Hematopoietic multipotent progenitor cell (in vitro differentiated cells): ENCODE results near the gene GANC. TPM values are rescaled to one million over a fixed set of nuclear protein-coding genes. Genes with fewer than 3 reads are reported as not detected.
"Not testable (repeated sequence)": the region's sequence is repeated elsewhere in the genome, so short reads cannot be mapped to it uniquely, and the experiment has no call there.

ENCODE experiments used
- DNase-seq, 3 donors: peaks; one replicate each; pipeline ENCODE4 v3.0.0-alpha.2; 2011 to 2015; ENCODE audit warnings: low read depth in 2 of 3, low spot score in 2 of 3
- total RNA-seq: library from RNA; depleted of rRNA; stranded (reverse); fragments of >200 nt; gene quantifications from one replicate; pipeline ENCODE4 v1.2.3, GENCODE V29; 2012

The GANC gene
- total RNA-seq, result 24.2 TPM

- peak; percentile 87 to 99 (median 99) for DNase-seq
These were observed at the start of gene GANC, which contains the start of gene TMEM87A for GRCh38 chr15:42272939-42273899. TSS of gene GANC (plus strand) at chr15:42273201. CDS start at chr15:42274482, 1,281 bp downstream. TSS of gene TMEM87A (minus strand) at chr15:42273433. CDS start at chr15:42273398, 35 bp downstream.

- DNase-seq, result no peak
These were observed 46.4 kb upstream of the GANC start for GRCh38 chr15:42226648-42227047.

DNA sequence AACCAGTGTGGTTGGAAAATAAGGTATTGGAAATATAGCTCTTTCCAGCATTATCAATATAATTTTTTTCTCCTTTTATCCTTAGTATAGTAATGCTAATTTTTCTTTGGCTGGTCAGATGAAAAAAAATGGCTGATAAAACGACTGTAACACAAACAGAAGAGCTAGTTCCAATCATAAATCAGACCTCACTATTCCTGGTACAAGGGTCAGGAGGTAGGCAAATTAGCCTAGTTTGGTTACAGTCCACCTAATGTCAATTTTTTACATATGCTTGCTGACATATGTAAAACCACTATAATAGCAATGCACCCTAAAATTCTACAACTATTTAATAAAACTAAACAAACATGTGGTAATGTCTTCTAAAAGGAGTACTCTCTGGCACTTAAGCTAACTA is 45.0 kb upstream of the GANC start:
- no peak for DNase-seq

- not testable (repeated sequence) for DNase-seq
These were observed 44.0 kb upstream of the GANC start for GRCh38 chr15:42228981-42229380.

DNA sequence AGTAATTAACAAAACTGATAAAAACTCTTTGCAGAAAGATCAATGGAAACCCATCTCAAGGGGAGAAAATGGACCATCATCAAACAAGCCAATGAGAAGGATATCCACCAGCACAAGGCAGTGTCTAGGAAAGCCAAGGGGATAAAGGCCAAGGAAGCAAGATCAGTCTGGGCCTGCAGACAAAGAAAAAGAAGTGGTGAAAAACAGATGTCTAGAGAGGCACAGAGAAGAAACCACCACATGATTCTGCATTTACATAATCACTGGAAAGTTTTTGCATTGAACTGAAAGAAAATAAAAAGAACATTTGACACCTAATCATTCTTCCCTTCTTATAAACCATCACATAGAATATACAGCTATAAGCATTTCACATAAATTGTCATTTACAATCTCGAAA is 41.9 kb upstream of the GANC start:
- no peak for DNase-seq

DNA sequence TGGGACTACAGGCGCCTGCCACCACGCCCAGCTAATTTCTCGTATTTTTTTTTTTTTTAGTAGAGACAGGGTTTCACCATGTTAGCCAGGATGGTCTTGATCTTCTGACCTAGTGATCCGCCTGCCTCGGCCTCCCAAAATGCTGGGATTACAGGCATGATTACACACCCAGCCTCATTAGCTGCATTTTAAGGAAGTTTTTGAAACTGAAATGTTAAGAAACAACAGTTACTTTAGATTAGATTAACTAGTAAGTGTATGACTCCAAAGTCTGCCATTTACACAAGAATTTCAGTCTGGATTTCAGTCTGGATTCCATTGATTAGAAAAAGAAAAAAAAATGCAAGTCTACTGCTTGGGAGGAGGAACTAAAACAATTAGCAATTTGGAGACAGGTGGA is 40.4 kb upstream of the GANC start:
- no peak for DNase-seq

DNA sequence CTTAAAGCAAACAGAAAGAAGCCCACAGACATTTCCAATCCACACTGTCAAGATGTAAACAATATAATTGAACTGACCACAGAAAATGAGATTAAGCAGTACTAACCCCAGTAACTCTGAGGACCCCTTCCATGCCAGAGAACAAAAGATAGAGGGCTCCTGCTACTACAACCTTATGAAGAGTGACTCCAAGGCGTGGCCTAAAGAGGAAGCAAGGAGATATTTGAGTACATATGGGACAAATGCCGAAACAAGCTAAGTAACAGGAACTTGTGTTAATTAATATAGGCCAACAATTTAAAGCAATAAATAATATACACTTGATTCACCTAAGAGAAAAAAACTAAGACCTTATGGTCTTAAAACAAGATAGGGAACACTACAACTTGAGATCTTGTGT is 39.9 kb upstream of the GANC start:
- DNase-seq, result no peak

DNA sequence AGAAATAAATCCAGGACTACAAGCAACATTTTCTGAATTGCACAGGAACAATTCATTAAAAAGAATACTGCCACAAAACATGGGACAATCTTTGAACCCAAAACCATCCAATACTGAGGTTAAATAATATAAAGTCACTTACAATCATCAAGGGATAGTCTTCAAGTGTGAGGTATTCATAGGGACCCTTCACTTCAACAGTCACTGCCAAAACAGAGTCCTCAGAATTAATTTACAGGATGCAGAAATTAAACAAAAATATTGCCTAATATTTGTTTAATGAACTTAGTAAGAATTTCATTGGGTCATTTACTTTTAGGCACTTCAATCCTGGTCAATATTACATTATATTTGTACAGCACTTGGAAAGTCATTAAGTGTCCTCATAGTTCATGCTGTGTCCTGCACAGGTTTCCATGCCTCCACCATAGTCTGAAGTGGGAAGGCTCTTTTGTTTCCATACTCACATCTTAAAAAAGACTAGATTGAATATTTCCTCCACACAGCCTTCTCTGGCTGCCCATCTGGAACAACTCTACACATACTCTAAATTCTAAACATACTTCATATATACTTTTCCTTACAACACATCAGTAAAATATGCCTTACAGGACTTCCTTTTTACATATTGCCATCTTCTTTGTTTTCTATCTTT is 33.3 kb upstream of the GANC start:
- DNase-seq, result no peak

DNA sequence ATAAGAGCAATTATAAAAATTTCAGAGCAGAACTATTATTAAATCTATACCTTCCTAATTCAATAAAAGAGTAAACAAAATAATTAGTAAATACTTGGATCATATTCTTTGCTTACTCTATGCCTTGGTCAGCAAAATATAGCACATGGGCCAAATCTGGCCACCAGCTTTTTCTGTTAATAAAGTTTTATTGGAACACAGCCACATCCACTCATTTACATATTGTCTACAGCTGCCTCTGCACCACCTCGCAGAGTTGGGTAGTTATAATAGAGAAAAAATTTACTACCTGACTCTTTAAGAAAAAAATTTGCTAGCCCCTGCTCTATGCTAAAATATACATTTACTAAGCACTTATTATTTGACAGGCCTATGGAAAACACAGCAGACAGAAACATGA is 32.2 kb upstream of the GANC start:
- DNase-seq, result no peak

DNA sequence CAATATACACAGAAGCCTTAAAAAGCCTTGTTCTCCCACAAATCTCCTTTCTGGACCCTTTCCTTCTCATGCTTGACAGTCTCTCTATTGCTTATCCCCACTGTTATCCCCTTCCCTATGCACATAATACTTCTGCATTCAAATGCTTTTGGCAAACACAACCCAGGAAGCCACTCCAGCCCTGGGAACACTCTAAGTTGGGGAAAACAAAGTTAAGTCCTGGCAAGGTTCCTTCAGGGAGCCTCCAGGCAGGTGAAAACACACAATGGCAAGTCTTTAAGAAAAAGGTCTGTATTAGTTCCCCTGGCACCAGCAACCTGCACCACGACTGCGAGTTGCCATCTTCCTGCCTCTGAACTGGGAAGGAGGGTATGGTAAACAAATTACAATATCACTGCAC is 19.7 kb upstream of the GANC start:
- DNase-seq, result no peak

DNA sequence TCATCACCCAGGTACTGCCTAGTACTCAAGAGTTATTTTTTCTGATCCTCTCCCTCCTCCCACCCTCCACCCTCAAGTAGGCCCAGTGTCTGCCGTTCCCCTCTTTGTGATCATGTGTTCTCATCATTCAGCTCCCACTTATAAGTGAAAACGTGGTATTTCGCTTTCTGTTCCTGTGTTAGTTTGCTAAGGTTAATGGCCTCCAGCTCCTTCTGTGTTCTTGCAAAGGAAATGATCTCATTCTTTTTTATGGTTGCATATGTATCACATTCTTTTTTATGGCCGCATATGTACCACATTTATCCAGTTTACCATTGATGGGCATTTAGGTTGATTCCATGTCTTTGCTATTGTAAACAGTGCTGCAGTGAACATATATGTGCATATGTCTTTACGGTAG is 8.2 kb upstream of the GANC start:
- no peak for DNase-seq

GRCh38 chr15:42267286-42267685 is 5.7 kb upstream of the GANC start:
- no peak for DNase-seq

DNA sequence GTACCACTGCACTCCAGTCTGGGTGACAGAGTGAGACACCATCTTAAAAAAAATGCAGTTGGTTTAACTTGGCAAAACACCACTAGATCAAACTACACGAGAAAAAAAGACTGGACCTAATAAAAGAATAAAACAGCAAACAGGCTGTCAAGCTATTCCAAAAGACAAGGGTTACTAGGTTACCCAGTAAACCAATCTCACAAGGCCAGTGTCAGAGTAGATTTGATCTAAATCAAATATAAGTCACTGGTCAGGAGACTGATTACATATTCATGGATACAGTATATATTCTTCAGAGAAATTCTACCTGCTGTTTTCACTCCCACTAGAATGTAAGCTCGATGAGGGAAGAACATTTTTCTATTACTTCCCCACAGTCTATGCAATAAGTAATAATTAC is 2.5 kb upstream of the GANC start:
- no peak for DNase-seq

DNA sequence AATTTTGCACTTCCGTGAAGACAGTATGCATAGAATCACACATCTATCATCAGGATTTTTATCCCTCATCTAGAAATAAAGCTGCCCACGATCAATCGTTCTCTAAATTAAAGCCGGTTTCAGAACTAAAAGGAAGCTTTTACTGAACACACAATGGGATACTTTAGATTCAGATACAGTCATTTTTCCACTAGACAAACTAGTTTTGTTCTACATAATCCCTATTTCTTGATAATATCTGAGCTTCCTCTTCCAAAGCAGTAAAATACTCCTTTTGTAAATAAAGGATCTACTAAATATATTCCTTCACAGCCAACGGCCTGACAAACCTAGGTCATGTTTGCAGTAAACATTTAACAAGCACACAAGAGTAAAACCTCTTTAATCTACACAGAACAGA is 2.0 kb upstream of the GANC start:
- DNase-seq, result no peak

DNA sequence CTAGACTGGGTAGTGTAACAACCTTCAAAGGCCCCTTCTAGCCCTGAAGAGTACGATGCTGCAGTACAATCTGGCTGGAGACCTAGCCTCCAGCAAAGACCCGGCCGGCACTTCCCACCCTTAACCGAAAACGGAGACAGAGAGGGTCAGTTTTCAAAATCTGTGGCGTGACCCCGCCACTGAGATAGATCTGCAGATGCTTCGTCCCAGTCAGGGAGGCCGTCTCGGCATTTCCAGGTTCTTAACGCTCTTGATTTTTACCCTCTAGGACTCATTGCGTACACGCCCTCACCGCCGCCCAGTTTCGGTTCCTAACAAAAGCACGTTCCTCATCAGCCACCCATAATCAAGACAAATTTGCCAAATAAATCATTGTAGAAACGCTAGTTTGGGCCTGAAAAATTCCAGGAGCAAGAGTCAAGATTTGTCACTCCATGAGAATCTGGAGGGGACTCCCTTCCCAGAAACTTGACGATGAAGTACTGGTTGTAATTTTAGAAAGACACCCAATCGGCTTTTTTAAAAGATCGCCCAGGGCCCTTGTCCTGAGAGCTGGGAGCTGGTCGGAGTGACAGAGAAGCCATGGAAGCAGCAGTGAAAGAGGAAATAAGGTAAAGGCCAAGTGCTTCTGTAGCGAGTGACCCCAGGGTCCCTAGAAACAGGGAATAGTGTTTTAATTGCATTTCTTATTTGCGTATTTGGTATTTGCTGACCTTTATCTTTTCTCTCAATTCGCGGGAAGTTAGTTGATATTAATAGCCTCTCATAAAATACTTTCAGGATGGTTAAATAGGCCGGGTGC is 1.1 kb downstream of the GANC start:
- DNase-seq, result peak in 2 of 3 donors; percentile 51 to 64

- no peak for DNase-seq
These were observed 1.6 kb downstream of the GANC start for GRCh38 chr15:42274702-42274989.

- no peak for DNase-seq
These were observed 2.9 kb downstream of the GANC start for GRCh38 chr15:42275780-42276391.

- DNase-seq, result no peak
These were observed 3.8 kb downstream of the GANC start for GRCh38 chr15:42276762-42277161.

GRCh38 chr15:42279234-42279723 is 6.3 kb downstream of the GANC start:
- peak in 2 of 3 donors; percentile 33 to 54 for DNase-seq

- DNase-seq, result no peak
These were observed 9.3 kb downstream of the GANC start for GRCh38 chr15:42282344-42282743.

DNA sequence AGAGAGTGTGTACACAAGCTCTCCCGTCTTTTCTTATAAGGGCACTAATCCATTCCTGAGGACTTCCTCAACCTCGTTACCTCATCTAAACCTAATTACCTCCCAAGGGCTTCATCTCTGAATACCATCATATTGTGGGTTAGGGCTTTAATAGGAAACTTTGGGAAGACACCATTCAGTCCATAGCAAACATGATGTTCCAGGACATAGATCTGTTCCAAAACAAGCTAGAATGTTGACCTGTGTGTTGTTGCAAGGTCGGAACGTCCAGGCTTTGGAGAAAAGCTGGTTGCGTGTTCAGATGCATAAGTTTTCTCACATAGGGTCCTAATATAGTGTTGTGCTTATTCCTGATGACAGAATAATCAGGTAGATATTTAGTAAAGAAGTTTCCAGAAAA is 9.9 kb downstream of the GANC start:
- no peak for DNase-seq
